H1 (cell line): ENCODE measurements around the gene SEMA4C. TPM values are rescaled to one million over a fixed set of nuclear protein-coding genes. Genes with fewer than 3 reads are reported as not detected.
A peak's percentile ranks its signal among the peaks of the same experiment; 100 is the strongest.

Experiments used
- CTCF ChIA-PET: fragments of 300-600 bp; sonication (Branson Sonifier 250); formaldehyde crosslinking; loops from one replicate; lab custom pipeline; 2021; ENCODE audit not compliant: partially characterized antibody; lab: Charles Lee
- POLR2A ChIA-PET: fragments of 300-600 bp; sonication (Branson Sonifier 250); formaldehyde crosslinking; loops from one replicate; lab custom pipeline; 2021; ENCODE audit warnings: inconsistent platforms; ENCODE audit not compliant: partially characterized antibody; lab: Charles Lee
- DNase-seq, 2 experiments: peaks; one replicate each; pipeline versions ENCODE4 v3.0.0 to v3.0.0-alpha.2; 2010 to 2022; ENCODE audit warnings: low spot score in 2 of 2, low read depth in 1 of 2, mixed read lengths in 1 of 2
- FAIRE-seq: peaks from 2 replicates; lab custom pipeline; 2011; peaks lifted over from hg19 to GRCh38; lab: Jason Lieb, UNC
- H2AFZ ChIP-seq: 2 replicates; pipeline ENCODE4 v1.8.1; 2012; ENCODE audit warnings: low read length, inconsistent platforms
- H2AK5ac ChIP-seq: 2 replicates; pipeline ENCODE4 v1.6.1; 2013; ENCODE audit warnings: low read depth, low read length
- H2BK120ac ChIP-seq: replicated peaks from 2 replicates; pipeline ENCODE3; 2013; ENCODE audit warnings: low read depth, low read length, inconsistent platforms
- H2BK12ac ChIP-seq: 2 replicates; pipeline ENCODE4 v1.6.1; 2013; ENCODE audit warnings: low read depth, low read length
- H2BK15ac ChIP-seq: 2 replicates; pipeline ENCODE4 v1.6.1; 2013; ENCODE audit warnings: low read length
- H2BK20ac ChIP-seq: 2 replicates; pipeline ENCODE4 v1.6.1; 2013; ENCODE audit warnings: low read length
- H2BK5ac ChIP-seq: 2 replicates; pipeline ENCODE4 v1.6.1; 2013; ENCODE audit warnings: low read depth, low read length
- H3K14ac ChIP-seq: 2 replicates; pipeline ENCODE4 v1.6.1; 2013; ENCODE audit warnings: inconsistent platforms; ENCODE audit not compliant: insufficient read length
- H3K18ac ChIP-seq: 2 replicates; pipeline ENCODE4 v1.6.1; 2013; ENCODE audit warnings: low read length; ENCODE audit errors: extremely low read depth
- H3K23ac ChIP-seq: 2 replicates; pipeline ENCODE4 v1.6.1; 2013; ENCODE audit warnings: inconsistent platforms; ENCODE audit not compliant: insufficient read length
- H3K23me2 ChIP-seq: 2 replicates; pipeline ENCODE4 v1.6.1; 2013; ENCODE audit warnings: low read depth, low read length
- H3K27ac ChIP-seq: 2 replicates; pipeline ENCODE4 v1.6.1; 2011; ENCODE audit warnings: low read depth, low read length, inconsistent platforms
- H3K27me3 ChIP-seq, 4 experiments: replicated peaks in 1 of 4; 1 replicate in 1 of 4; 2 replicates in 3 of 4; pipeline versions ENCODE4 v1.6.1 to v1.8.1; 2011 to 2013; ENCODE audit warnings: low read length in 3 of 4, mild to moderate bottlenecking in 3 of 4, inconsistent platforms in 2 of 4, mixed read lengths in 2 of 4, moderate library complexity in 1 of 4; ENCODE audit not compliant: control insufficient read depth in 3 of 4, insufficient read depth in 3 of 4; ENCODE audit errors: extremely low read depth in 1 of 4
- H3K36me3 ChIP-seq, 4 experiments: 2 replicates each; pipeline versions ENCODE4 v1.6.1 to v1.8.1; 2011 to 2013; ENCODE audit warnings: mild to moderate bottlenecking in 4 of 4, low read length in 3 of 4, moderate library complexity in 2 of 4, control low read depth in 1 of 4, inconsistent platforms in 1 of 4; ENCODE audit not compliant: insufficient read depth in 4 of 4, control insufficient read depth in 2 of 4
- H3K4ac ChIP-seq: replicated peaks from 2 replicates; pipeline ENCODE3; 2013; ENCODE audit warnings: low read length, low read depth, mixed read lengths, inconsistent platforms; ENCODE audit not compliant: insufficient read length
- H3K4me1 ChIP-seq, 4 experiments: replicated peaks in 1 of 4; 1 replicate in 1 of 4; 2 replicates in 3 of 4; pipeline versions ENCODE4 v1.6.1 to v1.8.1; 2011 to 2013; ENCODE audit warnings: low read length in 3 of 4, inconsistent platforms in 2 of 4, mixed read lengths in 1 of 4; ENCODE audit not compliant: insufficient read depth in 4 of 4, control insufficient read depth in 3 of 4
- H3K4me2 ChIP-seq, 2 experiments: 2 replicates each; pipeline versions ENCODE4 v1.6.1 to v1.8.1; 2011 to 2013; ENCODE audit warnings: low read depth in 2 of 2, low read length in 2 of 2, control low read depth in 1 of 2, inconsistent platforms in 1 of 2, mild to moderate bottlenecking in 1 of 2; ENCODE audit not compliant: insufficient read depth in 1 of 2
- H3K4me3 ChIP-seq, 4 experiments: fragments of 200-600, 300-600 bp in 1 of 4; sonication (generic), shearing (Covaris generic), sonication (Bioruptor Twin) in 1 of 4; 2 replicates each; pipeline versions ENCODE4 v1.5.1 to v1.8.1; 2011 to 2016; ENCODE audit warnings: low read length in 4 of 4, low read depth in 3 of 4, control low read depth in 2 of 4, inconsistent platforms in 2 of 4, mild to moderate bottlenecking in 2 of 4, mixed read lengths in 1 of 4, moderate library complexity in 1 of 4; ENCODE audit not compliant: insufficient read depth in 2 of 4; ENCODE audit errors: extremely low read depth in 1 of 4
- H3K56ac ChIP-seq: replicated peaks from 2 replicates; pipeline ENCODE3; 2013; ENCODE audit warnings: low read depth, mild to moderate bottlenecking, mixed read lengths, low read length, inconsistent platforms; ENCODE audit not compliant: insufficient read length
- H3K79me1 ChIP-seq: 2 replicates; pipeline ENCODE4 v1.6.1; 2013; ENCODE audit warnings: low read depth, low read length, control low read depth
- H3K79me2 ChIP-seq, 2 experiments: 2 replicates each; pipeline versions ENCODE4 v1.6.1 to v1.8.1; 2012 to 2013; ENCODE audit warnings: low read length in 2 of 2, mild to moderate bottlenecking in 2 of 2, inconsistent platforms in 1 of 2; ENCODE audit not compliant: insufficient read depth in 2 of 2, control insufficient read depth in 1 of 2
- H3K9ac ChIP-seq, 4 experiments: replicated peaks in 1 of 4; 1 replicate in 1 of 4; 2 replicates in 3 of 4; pipeline versions ENCODE4 v1.6.1 to v1.8.1; 2011 to 2013; ENCODE audit warnings: low read depth in 3 of 4, low read length in 3 of 4, control low read depth in 2 of 4, mild to moderate bottlenecking in 2 of 4, moderate library complexity in 2 of 4, inconsistent platforms in 1 of 4; ENCODE audit errors: extremely low read depth in 1 of 4
- H3K9me3 ChIP-seq, 2 experiments: 2 replicates each; pipeline versions ENCODE4 v1.6.1 to v1.8.1; 2012 to 2013; ENCODE audit warnings: mild to moderate bottlenecking in 2 of 2, moderate library complexity in 2 of 2, control low read depth in 1 of 2, inconsistent platforms in 1 of 2, low read depth in 1 of 2, low read length in 1 of 2, mixed read lengths in 1 of 2; ENCODE audit not compliant: insufficient read depth in 2 of 2
- H4K20me1 ChIP-seq, 2 experiments: replicated peaks in 1 of 2; 2 replicates each; pipeline versions ENCODE3 to v1.8.1; 2011 to 2013; ENCODE audit warnings: inconsistent platforms in 2 of 2, low read length in 2 of 2, mild to moderate bottlenecking in 1 of 2; ENCODE audit not compliant: insufficient read depth in 2 of 2, control insufficient read depth in 1 of 2
- H4K5ac ChIP-seq: 2 replicates; pipeline ENCODE4 v1.6.1; 2013; ENCODE audit warnings: low read length, low read depth, mixed read lengths, inconsistent platforms; ENCODE audit not compliant: insufficient read length
- H4K8ac ChIP-seq: 2 replicates; pipeline ENCODE4 v1.8.0; 2013; ENCODE audit warnings: mild to moderate bottlenecking, moderate library complexity, low read length, inconsistent platforms; ENCODE audit not compliant: insufficient read depth; ENCODE audit errors: extremely low read depth
- H4K91ac ChIP-seq: replicated peaks from 2 replicates; pipeline ENCODE3; 2013; ENCODE audit warnings: low read length, mixed read lengths, inconsistent platforms; ENCODE audit not compliant: insufficient read length
- BACH1 ChIP-seq: IDR thresholded peaks from 2 replicates; pipeline ENCODE4 v1.6.1; 2012; ENCODE audit warnings: low read length, improper control_type of control experiment
- CTCF ChIP-seq, 3 experiments: IDR thresholded peaks; 1 replicate in 2 of 3; 2 replicates in 1 of 3; pipeline versions ENCODE4 v1.5.1 to v1.6.1; 2011; ENCODE audit warnings: low read length in 3 of 3, mild to moderate bottlenecking in 3 of 3, inconsistent platforms in 2 of 3, low read depth in 1 of 3, moderate library complexity in 1 of 3; ENCODE audit not compliant: insufficient read depth in 1 of 3; ENCODE audit errors: control extremely low read depth in 1 of 3
- GTF2F1 ChIP-seq: IDR thresholded peaks from 2 replicates; pipeline ENCODE4 v1.6.1; 2012; ENCODE audit warnings: low read depth, low read length, improper control_type of control experiment, borderline replicate concordance
- KDM5A ChIP-seq: fragments of 200-600 bp; IDR thresholded peaks from 2 replicates; pipeline ENCODE4 v1.7.1; 2012; ENCODE audit warnings: mild to moderate bottlenecking, low read length, inconsistent platforms, mixed read lengths
- NRF1 ChIP-seq: IDR thresholded peaks from 2 replicates; pipeline ENCODE4 v1.6.1; 2011; ENCODE audit warnings: mild to moderate bottlenecking, low read depth, low read length, improper control_type of control experiment
- POLR2A ChIP-seq, 2 experiments: IDR thresholded peaks; 1 replicate in 1 of 2; 2 replicates in 1 of 2; pipeline ENCODE4 v1.6.1; 2011; ENCODE audit warnings: low read depth in 2 of 2, low read length in 2 of 2, mild to moderate bottlenecking in 2 of 2; ENCODE audit errors: control extremely low read depth in 1 of 2
- SAP30 ChIP-seq: fragments of 300-600 bp; sonication (generic); IDR thresholded peaks from 2 replicates; pipeline ENCODE4 v1.7.1; 2012; ENCODE audit warnings: low read length, moderate library complexity, mild to moderate bottlenecking, inconsistent platforms; ENCODE audit not compliant: insufficient read depth, insufficient replicate concordance
- SRF ChIP-seq: IDR thresholded peaks from 2 replicates; pipeline ENCODE4 v1.6.1; 2011; ENCODE audit warnings: mild to moderate bottlenecking, low read depth, low read length, moderate library complexity
- SUZ12 ChIP-seq: fragments of 200-600 bp; sonication (generic); IDR thresholded peaks from 2 replicates; pipeline ENCODE4 v1.6.1; 2012; ENCODE audit warnings: mild to moderate bottlenecking, inconsistent platforms, low read length, moderate library complexity, mixed read lengths
- USF2 ChIP-seq: IDR thresholded peaks from 2 replicates; pipeline ENCODE4 v1.6.1; 2011; ENCODE audit warnings: low read length, improper control_type of control experiment
- whole genome bisulfite sequencing, 2 experiments: shearing (Covaris generic) in 1 of 2; methylation state at CpG; one replicate each; pipeline versions ENCODE4 v1.1.6 to v1.1.7; 2013 to 2015; ENCODE audit warnings: low lambda C conversion rate in 2 of 2, mixed read lengths in 2 of 2, inconsistent platforms in 1 of 2, low coverage in 1 of 2, missing lambda C conversion rate in 1 of 2; ENCODE audit not compliant: insufficient replicate concordance in 2 of 2, insufficient coverage in 1 of 2, insufficient read length in 1 of 2; ENCODE audit errors: extremely low coverage in 1 of 2, missing lambda C conversion rate in 1 of 2; 5-methylcytosine and 5-hydroxymethylcytosine counted together
- polyA plus RNA-seq, 7 experiments: library from polyadenylated mRNA; depleted of rRNA in 3 of 7; stranded (reverse) in 5 of 7; unstranded in 2 of 7; fragments of >200 nt in 5 of 7; fragments of 200-250 nt in 2 of 7; gene quantifications; 1 replicate in 5 of 7; 2 replicates in 1 of 7; 4 replicates in 1 of 7; pipeline versions ENCODE4 v1.2.1 to v1.2.3, GENCODE V29; 2011 to 2013; ENCODE audit warnings: missing spikeins in 2 of 7, mixed read lengths in 2 of 7
- total RNA-seq: library from RNA; stranded (reverse); fragmentation: NEBNext Ultra II Directional; extraction: Animal tissue kit (Norgen Biotek cat#: 25700); gene quantifications from 2 replicates; pipeline ENCODE4 v1.2.1, GENCODE V29; 2021

The SEMA4C gene
- total and polyA plus RNA-seq, 2 of the 8 experiments (the other 6 are each of a cell fraction or from before 2014, with no cell fraction given), result 47.5 to 67.3 TPM

GRCh38 chr2:96873651-96874096 lies 3.8 kb upstream of the SEMA4C start:
- H2BK12ac ChIP-seq, result peak overlapping the region; percentile 87; the same call in 1 of the 2 replicates
- no peak overlapping the region for H3K4me2 ChIP-seq
- no peak overlapping the region for H2AFZ ChIP-seq
- H3K9ac ChIP-seq, result no peak overlapping the region
- no peak overlapping the region for H3K27ac ChIP-seq
- peaks cover 5% of the 10 kb centered on the region; the same call in 1 of the 2 replicates for H3K23me2 ChIP-seq
- H3K36me3 ChIP-seq, result no peaks in the 10 kb centered on the region
- H3K27me3 ChIP-seq, result peaks cover 0 to 3% (median 0%) of the 10 kb centered on the region in 4 experiments; a peak in 2 of 7 replicates
- H3K9me3 ChIP-seq, result no peaks in the 10 kb centered on the region
- peak overlapping the region; percentile 82; the same call in 1 of the 2 replicates for H2BK15ac ChIP-seq
- peaks cover 0 to 4% of the 10 kb centered on the region in 2 experiments; a peak in 1 of 4 replicates for H3K79me2 ChIP-seq
- peaks cover 11 to 42% (median 28%) of the 10 kb centered on the region in 4 experiments for H3K4me1 ChIP-seq
- no peak overlapping the region for H2BK120ac ChIP-seq
- H2BK20ac ChIP-seq, result no peak overlapping the region
- no peak overlapping the region for H3K23ac ChIP-seq
- no peaks in the 10 kb centered on the region for H3K79me1 ChIP-seq
- no peak overlapping the region; the same call in 1 of the 2 replicates for H3K18ac ChIP-seq
- no peaks in the 10 kb centered on the region for H4K20me1 ChIP-seq
- DNase-seq, result no peak
- H3K4ac ChIP-seq, result no peak overlapping the region
- POLR2A ChIA-PET, result interaction anchor here (0.9 to 4.7 kb wide), 14 partner anchors 9 to 73 kb away, joined by 3 to 25 read pairs (median 5); partner anchors contain the start of genes ANKRD23 and ANKRD39
- H2BK5ac ChIP-seq, result no peak overlapping the region
- FAIRE-seq, result no peak
- no peak overlapping the region for H4K91ac ChIP-seq
- 91% methylated on average over 8 of the region's 8 CpGs; no CpG with 5 or more reads in 1 of the 2 experiments for WGBS, 2 experiments
- H4K5ac ChIP-seq, result no peak overlapping the region
- CTCF ChIA-PET, result interaction anchor here (0.6 to 8.1 kb wide), 15 partner anchors 9 to 239 kb away, joined by 3 to 48 read pairs (median 6); partner anchors contain the start of gene ANKRD39
- H3K4me3 ChIP-seq, result no peak overlapping the region
- H3K56ac ChIP-seq, result no peak overlapping the region
- H3K14ac ChIP-seq, result no peak overlapping the region
- H4K8ac ChIP-seq, result no peak overlapping the region
- no peak overlapping the region for H2AK5ac ChIP-seq
- no peak for TF ChIP-seq BACH1
- no peak for TF ChIP-seq CTCF (IDR thresholded peaks at IDR 0.05; ENCODE audit: control extremely low read depth in 1 of 3, insufficient read depth in 1 of 3, low read depth in 1 of 3, low read length in 3 of 3)
- no peak for TF ChIP-seq SAP30
- TF ChIP-seq SRF, result no peak
- TF ChIP-seq SUZ12, result no peak
- TF ChIP-seq USF2, result no peak
- no peak for TF ChIP-seq NRF1
- TF ChIP-seq KDM5A, result no peak
- TF ChIP-seq GTF2F1, result no peak
- TF ChIP-seq POLR2A (IDR thresholded peaks at IDR 0.05; ENCODE audit: control extremely low read depth in 1 of 2, low read depth in 2 of 2, low read length in 2 of 2), result no peak
